HT1080 (cell line): Measurements from ENCODE around the gene TBC1D5. TPM values are rescaled to one million over a fixed set of nuclear protein-coding genes. Genes with fewer than 3 reads are reported as not detected.
"Not testable (repeated sequence)": the region's sequence is repeated elsewhere in the genome, so short reads cannot be mapped to it uniquely, and the experiment has no call there.

Source experiments
- DNase-seq: peaks from one replicate; pipeline ENCODE4 v3.0.0-alpha.2; 2015; ENCODE audit warnings: low read depth
- total RNA-seq: library from RNA; depleted of rRNA; stranded (reverse); fragments of >200 nt; shearing (Covaris generic); gene quantifications from 2 replicates; pipeline ENCODE4 v1.2.3, GENCODE V29; 2014

The TBC1D5 gene
- total RNA-seq, 1 experiment from 2014 or later: 42.2 TPM

GRCh38 chr3:17714473-17714872, 28.0 kb downstream of the TBC1D5 start:
- DNase-seq: no peak

GRCh38 chr3:17709236-17709810, 33.1 kb downstream of the TBC1D5 start:
- DNase-seq: no peak

GRCh38 chr3:17707813-17708543, 34.5 kb downstream of the TBC1D5 start:
- DNase-seq: no peak

- DNase-seq: not testable (repeated sequence)
Observed at GRCh38 chr3:17705991-17706390, 36.4 kb downstream of the TBC1D5 start.

GRCh38 chr3:17699815-17700214, 42.6 kb downstream of the TBC1D5 start:
- DNase-seq: not testable (repeated sequence)

- not testable (repeated sequence) for DNase-seq
Observed at GRCh38 chr3:17695665-17696064, 46.8 kb downstream of the TBC1D5 start.

- DNase-seq: not testable (repeated sequence)
Observed at GRCh38 chr3:17693670-17693999, 48.8 kb downstream of the TBC1D5 start.

- DNase-seq: not testable (repeated sequence)
Observed at GRCh38 chr3:17692846-17693669, 49.4 kb downstream of the TBC1D5 start.

GRCh38 chr3:17687566-17687965, 54.9 kb downstream of the TBC1D5 start:
- no peak for DNase-seq

- peak; percentile 23 for DNase-seq
Observed at GRCh38 chr3:17686613-17687012, 55.8 kb downstream of the TBC1D5 start.

GRCh38 chr3:17683542-17684207, 58.8 kb downstream of the TBC1D5 start:
- no peak for DNase-seq

GRCh38 chr3:17680530-17680929, 61.9 kb downstream of the TBC1D5 start:
- DNase-seq: no peak

GRCh38 chr3:17678116-17678741, 64.2 kb downstream of the TBC1D5 start:
- DNase-seq: peak; percentile 81

GRCh38 chr3:17674082-17674686, 68.2 kb downstream of the TBC1D5 start:
- DNase-seq: no peak

- DNase-seq: no peak
Observed at GRCh38 chr3:17672506-17672905, 69.9 kb downstream of the TBC1D5 start.

GRCh38 chr3:17670749-17671148, 71.7 kb downstream of the TBC1D5 start:
- DNase-seq: no peak

GRCh38 chr3:17664923-17665322, 77.5 kb downstream of the TBC1D5 start:
- DNase-seq: no peak

- no peak for DNase-seq
Observed at GRCh38 chr3:17656264-17656663, 86.2 kb downstream of the TBC1D5 start.

GRCh38 chr3:17655743-17656142, 86.7 kb downstream of the TBC1D5 start:
- DNase-seq: no peak

- not testable (repeated sequence) for DNase-seq
Observed at GRCh38 chr3:17649748-17650147, 92.7 kb downstream of the TBC1D5 start.
